SK-N-MC (cell line): Measurements from ENCODE around the gene NFATC2.

Experiments
- DNase-seq: peaks from one replicate; pipeline ENCODE4 v3.0.0-alpha.2; 2011; ENCODE audit warnings: low read depth, low spot score
- H3K27ac ChIP-seq: fragments of 200-600 bp; sonication (generic); 2 replicates; pipeline ENCODE4 v1.5.1; 2016; ENCODE audit warnings: mixed run types
- H3K36me3 ChIP-seq: fragments of 200-600 bp; sonication (generic); 2 replicates; pipeline ENCODE4 v1.6.1; 2017; ENCODE audit warnings: antibody characterized with exemption, low read length, mixed read lengths; ENCODE audit not compliant: insufficient read depth
- H3K4me3 ChIP-seq: fragments of 200-600 bp; sonication (generic); 2 replicates; pipeline ENCODE4 v1.5.1; 2016
- H3K9ac ChIP-seq: fragments of 200-600 bp; sonication (generic); 2 replicates; pipeline ENCODE4 v1.8.0; 2017; ENCODE audit warnings: mixed run types, mixed read lengths; ENCODE audit not compliant: insufficient read length
- H3K9me3 ChIP-seq: fragments of 200-600 bp; sonication (generic); 2 replicates; pipeline ENCODE4 v1.6.1; 2017; ENCODE audit warnings: low read depth, mild to moderate bottlenecking, antibody characterized with exemption, low read length, moderate library complexity, mixed read lengths
- EZH2 ChIP-seq: fragments of 200-600 bp; sonication (generic); IDR thresholded peaks from one replicate; pipeline ENCODE4 v1.6.1; 2017; ENCODE audit warnings: antibody characterized with exemption
- FOXP2 ChIP-seq: optimal IDR thresholded peaks from 2 replicates; pipeline ENCODE3; 2011; ENCODE audit warnings: mild to moderate bottlenecking, moderate library complexity; ENCODE audit not compliant: insufficient read depth; ENCODE audit errors: extremely low read length, control extremely low read depth
- POLR2AphosphoS5 ChIP-seq: IDR thresholded peaks from 2 replicates; pipeline ENCODE4 v1.6.1; 2012; ENCODE audit warnings: mild to moderate bottlenecking, low read depth, low read length, borderline replicate concordance

The NFATC2 gene

DNA sequence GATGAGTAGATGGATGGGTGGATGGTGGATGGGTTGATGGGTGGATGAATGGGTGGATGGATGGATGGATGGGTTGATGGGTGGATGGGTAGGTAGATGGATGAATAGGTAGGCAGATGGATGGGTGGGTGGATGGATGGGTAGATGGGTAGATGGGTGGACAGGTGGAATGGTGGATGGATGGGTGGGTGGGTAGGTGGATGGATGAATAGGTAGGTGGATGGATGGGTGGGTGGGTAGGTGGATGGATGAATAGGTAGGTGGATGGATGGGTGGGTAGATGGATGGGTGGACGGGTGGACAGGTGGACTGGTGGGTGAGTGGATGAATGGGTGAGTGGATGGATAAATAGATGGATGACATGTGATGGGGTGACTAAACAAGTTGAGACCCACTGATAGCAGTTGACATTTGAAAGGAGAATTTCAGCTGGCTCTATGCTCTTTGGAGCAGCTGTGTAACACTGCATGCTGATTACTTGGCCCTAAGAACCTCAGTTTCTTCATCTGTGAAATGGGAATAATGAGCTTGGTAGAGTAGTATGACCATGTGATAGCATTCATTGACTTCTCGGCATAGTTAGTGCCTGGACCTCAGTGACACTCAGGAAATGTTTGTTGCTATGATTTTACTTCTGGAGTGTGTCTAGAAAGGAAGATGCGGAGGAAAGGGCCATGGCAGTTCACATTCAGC, 184.3 kb downstream of the NFATC2 start:
- no peak for DNase-seq
- H3K27ac ChIP-seq, result no peak overlapping the region
- no peaks in the 10 kb centered on the region for H3K36me3 ChIP-seq
- no peaks in the 10 kb centered on the region for H3K9me3 ChIP-seq
- no peak overlapping the region for H3K4me3 ChIP-seq
- TF ChIP-seq POLR2AphosphoS5 (no peak), FOXP2 (no peak), EZH2 (no peak)
- no peak overlapping the region for H3K9ac ChIP-seq

DNA sequence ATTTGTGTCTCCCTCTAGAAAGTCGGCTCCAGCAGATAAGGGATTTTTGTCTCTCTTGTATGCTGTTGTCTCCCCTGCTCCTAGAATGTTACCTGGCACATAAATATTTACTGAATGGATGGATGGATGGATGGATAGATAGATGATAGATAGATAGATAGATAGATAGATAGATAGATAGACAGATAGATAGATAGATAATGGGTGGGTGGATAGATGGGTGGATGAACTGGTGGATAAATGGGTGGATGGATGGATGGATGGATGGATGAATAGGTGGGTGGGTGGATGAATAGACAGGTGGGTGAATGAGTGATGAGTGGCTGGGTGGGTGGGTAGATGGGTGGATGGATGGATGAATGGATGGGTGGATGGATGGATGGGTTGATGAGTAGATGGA, 185.0 kb downstream of the NFATC2 start:
- DNase-seq, result no peak
- TF ChIP-seq POLR2AphosphoS5 (no peak), FOXP2 (no peak), EZH2 (no peak)
- Histone ChIP-seq H3K27ac (no peak overlapping the region), H3K4me3 (no peak overlapping the region), H3K9me3 (no peaks in the 10 kb centered on the region), H3K36me3 (no peaks in the 10 kb centered on the region), H3K9ac (no peak overlapping the region)

DNA sequence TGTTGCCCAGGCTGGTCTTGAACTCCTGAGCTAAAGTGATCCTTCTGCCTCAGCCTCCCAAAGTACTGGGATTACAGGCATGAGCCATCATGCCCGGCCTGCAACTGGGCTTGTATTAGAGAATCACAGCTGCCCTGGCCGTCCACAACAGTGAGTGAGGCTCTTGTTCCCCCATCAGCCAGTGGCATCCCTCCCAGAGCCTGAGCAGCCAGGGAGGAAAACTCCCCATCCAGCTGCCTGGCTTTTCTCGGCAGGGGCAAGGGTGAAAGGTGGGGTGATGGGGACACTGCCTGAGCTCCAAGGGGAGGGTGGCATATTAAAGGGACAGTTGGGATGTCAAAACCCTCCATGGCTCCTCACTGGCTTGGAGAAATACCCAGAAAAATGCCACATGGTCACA, 185.6 kb downstream of the NFATC2 start:
- no peak overlapping the region for H3K4me3 ChIP-seq
- no peaks in the 10 kb centered on the region for H3K36me3 ChIP-seq
- H3K27ac ChIP-seq, result no peak overlapping the region
- H3K9ac ChIP-seq, result no peak overlapping the region
- no peak for TF ChIP-seq POLR2AphosphoS5
- no peak for TF ChIP-seq EZH2
- no peak for TF ChIP-seq FOXP2
- H3K9me3 ChIP-seq, result no peaks in the 10 kb centered on the region
- no peak for DNase-seq

DNA sequence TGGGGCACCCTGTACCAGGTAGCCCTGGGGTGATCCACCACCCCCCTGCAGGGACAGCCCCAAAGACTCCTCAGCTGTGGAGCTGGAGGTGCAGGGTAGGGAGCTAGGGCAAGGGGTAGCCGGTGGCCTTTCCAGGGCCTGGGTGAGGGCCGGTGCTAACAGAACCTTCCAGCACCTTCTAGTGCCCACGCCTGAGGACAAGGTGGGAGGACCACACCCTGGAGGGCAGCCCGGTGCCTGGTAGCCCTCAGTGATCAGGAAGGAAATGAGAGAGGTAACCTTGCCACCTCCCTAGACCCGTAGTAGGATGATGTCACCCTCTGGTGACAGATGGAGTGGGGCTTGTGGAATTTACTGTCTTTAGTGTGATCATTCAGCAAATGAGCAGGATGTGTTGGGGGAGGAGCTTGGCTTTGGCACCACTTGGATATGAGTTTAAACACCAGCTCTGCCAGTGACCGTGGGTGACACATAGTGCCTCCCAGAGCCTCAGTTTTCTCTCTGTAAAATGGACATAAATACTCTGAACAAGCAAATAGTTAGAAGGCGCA, 187.7 kb downstream of the NFATC2 start:
- H3K4me3 ChIP-seq, result no peak overlapping the region
- TF ChIP-seq POLR2AphosphoS5, result no peak
- TF ChIP-seq FOXP2, result no peak
- TF ChIP-seq EZH2, result no peak
- no peaks in the 10 kb centered on the region for H3K36me3 ChIP-seq
- no peak overlapping the region for H3K27ac ChIP-seq
- no peaks in the 10 kb centered on the region for H3K9me3 ChIP-seq
- no peak overlapping the region for H3K9ac ChIP-seq
- no peak for DNase-seq

DNA sequence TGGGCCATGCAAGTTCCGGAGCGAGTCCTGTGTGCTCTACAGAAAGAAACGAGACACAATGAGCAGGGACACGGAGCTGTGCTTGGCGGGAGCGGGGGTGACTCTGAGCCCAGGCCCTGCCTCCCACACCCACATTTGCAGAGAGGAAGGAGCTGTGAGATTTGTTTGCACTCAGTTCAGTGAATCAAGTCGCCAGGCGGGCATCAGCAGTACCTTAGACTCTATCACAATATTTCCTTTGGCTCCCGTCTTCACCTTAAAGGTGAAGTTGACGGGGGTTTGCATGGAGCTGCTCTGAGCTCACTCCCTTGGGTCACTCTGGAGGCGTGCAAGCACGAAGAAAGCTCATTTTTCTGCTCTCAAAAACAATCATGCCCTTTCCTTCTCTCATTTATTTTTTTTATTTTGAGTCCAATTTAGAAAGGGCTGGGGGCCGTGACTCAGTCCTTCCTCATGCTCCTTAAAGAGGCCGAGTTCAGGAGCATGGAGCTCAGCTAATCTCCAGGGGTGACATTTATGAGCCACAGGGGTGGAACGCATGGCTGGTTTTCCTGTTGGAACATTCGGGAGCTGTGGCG, 188.2 kb downstream of the NFATC2 start:
- Histone ChIP-seq H3K4me3 (no peak overlapping the region), H3K9me3 (no peaks in the 10 kb centered on the region), H3K36me3 (no peaks in the 10 kb centered on the region), H3K27ac (no peak overlapping the region), H3K9ac (no peak overlapping the region)
- DNase-seq, result no peak
- TF ChIP-seq FOXP2 (no peak), POLR2AphosphoS5 (no peak), EZH2 (no peak)

DNA sequence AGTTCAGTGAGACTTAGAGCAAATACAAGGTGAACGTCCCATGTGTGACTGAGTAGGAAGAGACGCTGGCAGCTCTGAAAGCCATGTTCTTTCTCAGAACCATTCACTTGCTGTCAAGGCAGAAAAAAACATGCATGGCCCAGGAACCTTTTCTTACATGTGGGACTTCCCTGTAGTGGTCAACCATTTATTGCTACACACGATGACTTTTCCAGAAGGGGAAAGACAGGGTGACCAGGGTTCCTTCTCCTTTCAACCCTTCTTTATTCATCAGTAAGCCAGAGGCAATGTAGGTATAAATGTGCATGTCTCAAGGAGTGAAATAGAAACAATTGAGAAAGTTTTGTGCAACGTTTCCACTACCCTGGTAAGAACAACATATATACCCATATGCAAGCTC, 189.0 kb downstream of the NFATC2 start:
- DNase-seq, result no peak
- H3K27ac ChIP-seq, result no peak overlapping the region
- no peak for TF ChIP-seq FOXP2
- TF ChIP-seq POLR2AphosphoS5, result no peak
- TF ChIP-seq EZH2, result no peak
- no peaks in the 10 kb centered on the region for H3K36me3 ChIP-seq
- no peaks in the 10 kb centered on the region for H3K9me3 ChIP-seq
- no peak overlapping the region for H3K9ac ChIP-seq
- H3K4me3 ChIP-seq, result no peak overlapping the region

DNA sequence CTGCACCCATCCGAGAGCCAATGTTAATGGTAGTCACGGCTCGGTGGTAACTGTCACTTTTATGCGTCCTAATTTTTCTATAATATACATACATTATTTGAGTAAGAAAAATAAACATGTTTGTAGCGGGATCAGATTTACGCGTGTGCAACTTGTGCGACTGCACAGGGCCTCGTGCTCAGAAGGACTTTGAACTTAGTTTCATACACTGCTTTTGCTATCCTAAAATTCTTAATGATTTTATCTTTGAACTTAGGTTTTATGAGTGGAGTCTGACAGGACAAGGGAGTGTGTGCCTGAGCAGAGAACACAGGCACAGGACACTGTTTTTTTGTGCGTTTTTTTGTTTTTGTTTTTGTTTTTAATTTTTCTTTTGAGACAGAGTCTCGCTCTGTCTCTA, 189.7 kb downstream of the NFATC2 start:
- H3K4me3 ChIP-seq, result no peak overlapping the region
- H3K27ac ChIP-seq, result no peak overlapping the region
- DNase-seq, result no peak
- TF ChIP-seq POLR2AphosphoS5 (no peak), FOXP2 (no peak), EZH2 (no peak)
- H3K36me3 ChIP-seq, result no peaks in the 10 kb centered on the region
- H3K9ac ChIP-seq, result no peak overlapping the region
- H3K9me3 ChIP-seq, result no peaks in the 10 kb centered on the region

DNA sequence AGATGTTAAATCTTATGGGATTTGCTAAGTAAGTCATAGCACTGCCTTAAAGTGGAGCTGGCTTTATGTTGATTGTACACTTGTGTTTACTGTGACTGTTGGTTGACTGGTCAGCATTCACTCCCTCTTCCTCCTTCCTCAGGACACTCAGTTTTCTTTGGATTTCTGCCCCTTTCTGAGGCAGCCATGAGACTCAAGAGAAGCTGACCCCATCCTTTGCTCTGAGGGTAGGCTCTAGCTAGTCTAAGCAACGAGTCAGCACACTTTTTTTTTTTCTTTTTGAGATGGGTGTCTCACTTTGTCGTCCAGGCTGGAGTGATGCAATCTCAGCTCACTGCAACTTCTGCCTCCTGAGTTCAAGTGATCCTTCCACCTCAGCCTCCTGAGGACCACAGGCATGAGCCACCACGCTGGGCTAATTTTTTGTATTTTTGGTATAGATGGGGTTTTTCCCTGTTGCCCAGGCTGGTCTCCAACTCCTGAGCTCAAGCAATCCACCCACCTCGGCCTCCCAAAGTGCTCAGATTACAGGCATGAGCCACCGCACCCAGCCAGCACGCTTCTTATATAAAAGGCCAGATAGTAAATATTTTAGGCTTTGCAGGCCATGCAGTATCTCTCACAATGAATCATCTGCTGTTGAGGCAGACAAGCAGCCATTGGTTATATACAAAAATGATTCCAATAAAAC, 191.4 kb downstream of the NFATC2 start:
- H3K9ac ChIP-seq, result no peak overlapping the region
- H3K27ac ChIP-seq, result no peak overlapping the region
- no peak for DNase-seq
- no peak overlapping the region for H3K4me3 ChIP-seq
- no peaks in the 10 kb centered on the region for H3K9me3 ChIP-seq
- no peaks in the 10 kb centered on the region for H3K36me3 ChIP-seq
- no peak for TF ChIP-seq EZH2
- TF ChIP-seq POLR2AphosphoS5, result no peak
- no peak for TF ChIP-seq FOXP2
